ENCODE data around the gene GPC3.

DNA sequence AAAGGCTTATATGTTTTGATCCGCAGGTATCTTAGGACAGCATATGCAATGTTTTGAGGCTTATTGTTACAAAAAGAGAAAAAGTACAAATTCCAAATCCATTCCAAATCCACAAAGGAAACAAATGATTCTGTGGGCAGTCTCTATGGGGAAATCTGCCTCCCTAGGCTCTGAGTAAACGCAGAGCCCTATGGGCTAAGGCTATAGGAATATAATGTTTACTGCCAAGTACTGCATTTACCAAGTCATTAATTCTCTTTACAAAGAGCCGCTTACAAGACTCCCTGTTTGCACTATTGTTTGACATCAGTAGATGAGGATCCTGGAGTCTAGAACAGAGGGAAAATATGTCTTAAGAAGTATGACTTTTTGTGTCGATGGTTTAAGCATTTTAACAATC, 357.7 kb downstream of the GPC3 start:
- TF ChIP-seq, protein P1, sequence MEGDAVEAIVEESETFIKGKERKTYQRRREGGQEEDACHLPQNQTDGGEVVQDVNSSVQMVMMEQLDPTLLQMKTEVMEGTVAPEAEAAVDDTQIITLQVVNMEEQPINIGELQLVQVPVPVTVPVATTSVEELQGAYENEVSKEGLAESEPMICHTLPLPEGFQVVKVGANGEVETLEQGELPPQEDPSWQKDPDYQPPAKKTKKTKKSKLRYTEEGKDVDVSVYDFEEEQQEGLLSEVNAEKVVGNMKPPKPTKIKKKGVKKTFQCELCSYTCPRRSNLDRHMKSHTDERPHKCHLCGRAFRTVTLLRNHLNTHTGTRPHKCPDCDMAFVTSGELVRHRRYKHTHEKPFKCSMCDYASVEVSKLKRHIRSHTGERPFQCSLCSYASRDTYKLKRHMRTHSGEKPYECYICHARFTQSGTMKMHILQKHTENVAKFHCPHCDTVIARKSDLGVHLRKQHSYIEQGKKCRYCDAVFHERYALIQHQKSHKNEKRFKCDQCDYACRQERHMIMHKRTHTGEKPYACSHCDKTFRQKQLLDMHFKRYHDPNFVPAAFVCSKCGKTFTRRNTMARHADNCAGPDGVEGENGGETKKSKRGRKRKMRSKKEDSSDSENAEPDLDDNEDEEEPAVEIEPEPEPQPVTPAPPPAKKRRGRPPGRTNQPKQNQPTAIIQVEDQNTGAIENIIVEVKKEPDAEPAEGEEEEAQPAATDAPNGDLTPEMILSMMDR (IDR thresholded peaks at IDR 0.05; ENCODE audit: low read length), result no peak
- no peak for TF ChIP-seq EZH2 (IDR thresholded peaks at IDR 0.05; ENCODE audit: borderline replicate concordance, low read length)
